Neuron (in vitro differentiated cells): ENCODE data around the gene PTPRR.

Experiments
- H2AFZ ChIP-seq: one replicate; pipeline ENCODE4 v1.6.1; 2013; ENCODE audit warnings: low read depth, mild to moderate bottlenecking, inconsistent platforms, low read length, moderate library complexity
- H3K27me3 ChIP-seq: one replicate; pipeline ENCODE4 v1.6.1; 2013; ENCODE audit warnings: low read length; ENCODE audit not compliant: insufficient read depth
- H3K36me3 ChIP-seq: one replicate; pipeline ENCODE4 v1.6.1; 2013; ENCODE audit warnings: low read length; ENCODE audit not compliant: insufficient read depth
- H3K4me1 ChIP-seq: one replicate; pipeline ENCODE4 v1.6.1; 2013; ENCODE audit warnings: low read length; ENCODE audit not compliant: insufficient read depth
- H3K4me3 ChIP-seq: 2 replicates; pipeline ENCODE4 v1.5.1; 2013; ENCODE audit warnings: mild to moderate bottlenecking, low read length, moderate library complexity
- H3K9me3 ChIP-seq: one replicate; pipeline ENCODE4 v1.6.1; 2013; ENCODE audit warnings: low read length

PTPRR gene

DNA sequence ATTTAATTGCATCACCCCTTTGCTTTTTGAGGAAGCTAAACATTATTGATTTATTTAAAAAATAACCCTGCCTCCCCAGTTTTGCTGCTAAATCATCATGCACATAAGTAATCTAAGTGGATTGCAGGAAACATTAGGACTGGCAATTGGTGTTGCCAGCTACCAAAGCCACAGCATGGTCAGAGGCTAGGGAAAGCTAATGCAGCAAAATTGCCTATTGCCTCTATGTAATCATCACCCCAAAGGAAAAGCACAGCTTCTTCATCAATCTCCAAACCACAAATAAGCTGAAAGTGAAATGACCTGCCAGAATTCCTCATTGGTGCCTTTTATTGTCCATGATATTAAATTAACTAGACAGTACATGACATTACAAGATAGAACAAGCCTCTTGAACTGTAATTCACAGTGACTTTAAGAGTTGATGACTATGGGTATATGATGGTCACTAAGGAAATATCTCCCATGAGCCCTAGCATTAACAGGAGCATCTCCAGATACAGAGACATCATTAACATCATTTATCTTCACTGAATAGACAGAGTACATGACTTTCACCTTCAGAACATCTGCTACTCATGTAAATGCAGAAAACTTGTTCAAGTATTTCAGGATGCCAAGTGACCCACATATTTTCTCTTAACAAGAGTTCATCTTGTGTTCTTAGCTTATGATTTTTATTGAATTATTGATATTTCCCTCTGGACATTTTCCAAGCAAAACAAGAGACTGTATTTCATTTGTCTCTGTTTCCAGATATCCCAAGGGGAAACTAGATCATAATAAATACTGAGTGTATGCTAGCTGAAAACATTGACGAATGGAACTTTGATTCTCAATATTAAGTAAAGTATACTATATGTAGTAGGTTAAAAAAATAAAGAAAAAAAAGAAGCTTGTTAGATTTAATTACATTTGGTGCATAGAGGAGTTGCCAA lies 29.4 kb downstream of the PTPRR start:
- H3K4me1 ChIP-seq, result no peaks in the 10 kb centered on the region
- no peak overlapping the region for H2AFZ ChIP-seq

GRCh38 chr12:70885956-70886355 lies 34.6 kb downstream of the PTPRR start:
- no peaks in the 10 kb centered on the region for H3K36me3 ChIP-seq
- no peaks in the 10 kb centered on the region for H3K4me1 ChIP-seq
- no peak overlapping the region for H2AFZ ChIP-seq
- no peaks in the 10 kb centered on the region for H3K27me3 ChIP-seq
- H3K9me3 ChIP-seq, result no peaks in the 10 kb centered on the region
- H3K4me3 ChIP-seq, result no peak overlapping the region

More for the DNA sequence above, 29.4 kb downstream of the PTPRR start:
- Histone ChIP-seq H3K4me3 (no peak overlapping the region), H3K27me3 (no peaks in the 10 kb centered on the region), H3K36me3 (no peaks in the 10 kb centered on the region), H3K9me3 (no peaks in the 10 kb centered on the region)

- no peaks in the 10 kb centered on the region for H3K27me3 ChIP-seq
- H2AFZ ChIP-seq, result no peak overlapping the region
- H3K9me3 ChIP-seq, result no peaks in the 10 kb centered on the region
These were observed 36.7 kb downstream of the PTPRR start for GRCh38 chr12:70883855-70884254.

GRCh38 chr12:70880744-70881143 lies 39.8 kb downstream of the PTPRR start:
- Histone ChIP-seq H3K4me3 (no peak overlapping the region), H3K36me3 (no peaks in the 10 kb centered on the region), H3K9me3 (no peaks in the 10 kb centered on the region), H2AFZ (no peak overlapping the region), H3K27me3 (no peaks in the 10 kb centered on the region), H3K4me1 (no peaks in the 10 kb centered on the region)

More at GRCh38 chr12:70883855-70884254, 36.7 kb downstream of the PTPRR start:
- Histone ChIP-seq H3K4me3 (no peak overlapping the region), H3K4me1 (no peaks in the 10 kb centered on the region), H3K36me3 (no peaks in the 10 kb centered on the region)

- Histone ChIP-seq H3K27me3 (no peaks in the 10 kb centered on the region), H3K36me3 (no peaks in the 10 kb centered on the region), H2AFZ (no peak overlapping the region), H3K4me1 (no peaks in the 10 kb centered on the region), H3K4me3 (no peak overlapping the region), H3K9me3 (no peaks in the 10 kb centered on the region)
These were observed 43.6 kb downstream of the PTPRR start for GRCh38 chr12:70876952-70877351.

DNA sequence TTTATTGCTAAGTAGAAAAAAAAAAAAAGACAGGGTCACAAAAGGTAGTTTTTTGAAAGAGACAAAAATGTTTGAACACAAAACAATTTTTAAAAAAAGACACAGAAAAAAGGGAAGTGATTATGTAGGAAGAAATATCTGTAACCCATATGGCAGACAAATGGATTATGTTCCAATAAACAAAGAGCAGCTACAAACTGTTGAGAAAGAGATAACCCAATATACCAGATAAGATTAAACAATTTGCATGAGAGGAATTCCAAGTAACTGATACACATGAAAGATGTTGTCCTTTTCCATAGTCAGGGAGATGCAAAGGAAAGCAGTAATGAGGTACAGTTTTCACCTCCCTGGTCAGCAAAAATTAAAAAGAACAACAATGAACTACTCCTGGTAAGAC lies 44.9 kb downstream of the PTPRR start:
- no peaks in the 10 kb centered on the region for H3K27me3 ChIP-seq
- H3K4me1 ChIP-seq, result no peaks in the 10 kb centered on the region
- no peak overlapping the region for H3K4me3 ChIP-seq
- H3K36me3 ChIP-seq, result no peaks in the 10 kb centered on the region
- no peaks in the 10 kb centered on the region for H3K9me3 ChIP-seq
- no peak overlapping the region for H2AFZ ChIP-seq

- Histone ChIP-seq H3K4me1 (no peaks in the 10 kb centered on the region), H3K9me3 (no peaks in the 10 kb centered on the region), H3K36me3 (no peaks in the 10 kb centered on the region), H3K27me3 (no peaks in the 10 kb centered on the region), H2AFZ (no peak overlapping the region), H3K4me3 (no peak overlapping the region)
These were observed 65.5 kb downstream of the PTPRR start for GRCh38 chr12:70854881-70855568.

DNA sequence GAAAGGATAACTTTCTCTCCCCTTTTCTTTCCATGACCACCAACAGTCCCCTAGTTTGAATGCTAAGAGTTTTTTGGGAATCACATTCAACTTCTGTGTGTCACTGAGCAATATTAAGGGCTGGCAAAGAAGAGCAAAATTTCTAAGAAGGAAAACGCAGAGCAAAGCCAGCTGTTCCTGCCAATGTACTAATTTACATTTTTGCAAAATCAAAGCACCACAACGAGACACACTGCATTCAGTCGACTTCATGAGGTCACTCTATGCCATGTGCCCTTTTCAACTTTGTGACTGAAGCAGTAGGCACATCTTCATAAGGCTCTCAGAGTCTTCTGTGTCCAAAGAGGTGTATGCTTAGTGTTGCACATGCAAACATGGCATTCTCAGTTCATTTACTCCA lies 66.4 kb downstream of the PTPRR start:
- no peak overlapping the region for H3K4me3 ChIP-seq
- H3K27me3 ChIP-seq, result no peaks in the 10 kb centered on the region
- no peaks in the 10 kb centered on the region for H3K36me3 ChIP-seq
- no peaks in the 10 kb centered on the region for H3K4me1 ChIP-seq
- no peak overlapping the region for H2AFZ ChIP-seq
- no peaks in the 10 kb centered on the region for H3K9me3 ChIP-seq

DNA sequence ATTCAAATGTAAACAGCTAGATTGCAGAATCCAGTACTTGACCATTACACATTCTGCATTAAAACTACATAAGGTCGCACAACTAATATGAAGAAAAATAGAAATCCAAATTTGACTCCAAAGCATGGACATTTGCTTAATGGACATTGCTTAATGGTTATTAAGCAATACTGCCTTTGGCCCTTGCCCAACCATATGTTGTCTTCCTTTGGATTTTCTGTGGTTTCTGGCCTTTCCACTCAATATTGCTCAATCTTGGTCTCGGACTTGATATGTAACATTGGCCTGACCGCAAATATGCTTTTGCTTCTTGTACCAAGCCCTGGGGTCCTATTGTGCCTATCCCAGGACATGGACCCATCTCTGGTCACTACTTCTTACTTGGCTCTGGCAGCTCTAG lies 67.2 kb downstream of the PTPRR start:
- H3K4me1 ChIP-seq, result no peaks in the 10 kb centered on the region
- no peaks in the 10 kb centered on the region for H3K9me3 ChIP-seq
- H3K4me3 ChIP-seq, result no peak overlapping the region
- no peaks in the 10 kb centered on the region for H3K27me3 ChIP-seq
- no peaks in the 10 kb centered on the region for H3K36me3 ChIP-seq
- H2AFZ ChIP-seq, result no peak overlapping the region

GRCh38 chr12:70852416-70853150 lies 68.0 kb downstream of the PTPRR start:
- Histone ChIP-seq H3K4me1 (no peaks in the 10 kb centered on the region), H3K4me3 (no peak overlapping the region), H3K9me3 (no peaks in the 10 kb centered on the region), H3K27me3 (no peaks in the 10 kb centered on the region), H3K36me3 (no peaks in the 10 kb centered on the region), H2AFZ (no peak overlapping the region)

DNA sequence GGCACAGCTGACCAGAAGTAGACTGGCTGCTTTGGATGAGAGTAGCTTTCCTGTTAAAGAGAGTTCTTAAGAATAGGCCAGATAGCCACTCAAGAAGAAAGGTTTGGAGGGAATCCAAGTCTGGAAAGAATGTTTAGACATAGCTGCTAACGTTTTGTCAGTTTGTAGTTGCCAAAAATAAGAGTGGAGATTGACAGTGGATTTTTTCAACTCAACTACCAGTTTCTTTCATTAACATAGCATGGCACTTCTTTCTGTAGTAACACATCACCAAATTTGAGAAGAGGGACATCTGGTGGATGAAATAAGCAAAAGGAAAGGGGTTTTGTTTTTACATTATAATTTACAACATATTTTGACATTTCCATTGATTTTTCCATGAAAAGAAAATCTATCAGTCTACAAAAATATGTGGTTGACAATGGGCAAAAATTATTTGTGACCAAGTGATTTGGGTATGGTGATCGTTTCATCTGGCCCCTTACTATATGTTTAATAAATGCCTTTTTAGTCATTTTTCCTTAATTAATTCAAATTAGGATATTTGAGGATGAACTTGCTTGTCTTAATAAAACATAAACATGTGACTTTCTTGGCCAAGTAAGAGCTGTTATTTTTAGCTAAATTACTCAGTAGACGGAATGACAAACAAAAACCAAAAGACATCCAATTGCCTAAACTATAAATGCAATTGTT lies 71.1 kb downstream of the PTPRR start:
- Histone ChIP-seq H3K27me3 (no peaks in the 10 kb centered on the region), H3K4me1 (no peaks in the 10 kb centered on the region), H3K9me3 (no peaks in the 10 kb centered on the region), H3K36me3 (no peaks in the 10 kb centered on the region), H2AFZ (no peak overlapping the region), H3K4me3 (no peak overlapping the region)

DNA sequence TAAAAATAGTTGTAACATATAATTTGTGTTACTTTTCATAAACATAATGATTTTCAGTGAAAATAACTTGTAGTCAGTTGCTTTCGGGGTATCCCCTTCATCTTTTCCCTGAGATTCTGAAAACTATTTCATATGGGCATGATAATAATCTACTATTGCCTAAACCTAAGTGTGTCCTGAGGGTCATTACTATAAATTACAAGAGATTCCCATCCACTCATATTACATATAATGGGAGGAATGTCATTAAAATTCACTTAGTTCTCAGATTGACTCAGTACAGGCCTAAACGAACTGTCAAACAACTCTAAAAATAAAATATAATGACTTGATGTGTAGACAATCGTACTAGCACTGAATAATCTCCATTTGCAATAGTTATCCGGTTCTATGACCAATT lies 72.7 kb downstream of the PTPRR start:
- H3K27me3 ChIP-seq, result no peaks in the 10 kb centered on the region
- no peaks in the 10 kb centered on the region for H3K36me3 ChIP-seq
- H3K4me3 ChIP-seq, result no peak overlapping the region
- no peaks in the 10 kb centered on the region for H3K9me3 ChIP-seq
- no peak overlapping the region for H2AFZ ChIP-seq
- H3K4me1 ChIP-seq, result peaks cover 1% of the 10 kb centered on the region
